SK-N-SH treated with all-trans-retinoic acid at 6 μM for 48 hours (cell line): Measurements from ENCODE around the gene PTGES3L.

Source experiments
- ARNTL ChIP-seq: fragments of 450-650 bp; formaldehyde crosslinking; IDR thresholded peaks from 2 replicates; pipeline ENCODE4 v1.5.0; 2020; ENCODE audit warnings: low read depth, mild to moderate bottlenecking, moderate library complexity, borderline replicate concordance
- CREB5 ChIP-seq: fragments of 250-450 bp; sonication (Bioruptor Pico); IDR thresholded peaks from 2 replicates; pipeline ENCODE4 v1.5.1; 2020; ENCODE audit warnings: low read depth, mild to moderate bottlenecking, moderate library complexity
- CSRNP3 ChIP-seq: fragments of 250-450 bp; sonication (Bioruptor Pico); IDR thresholded peaks from 2 replicates; pipeline ENCODE4 v1.5.1; 2021; ENCODE audit warnings: mild to moderate bottlenecking, moderate library complexity
- ISL1 ChIP-seq: fragments of 250-450 bp; sonication (Bioruptor Pico); IDR thresholded peaks from 2 replicates; pipeline ENCODE4 v2.1.2; 2022; ENCODE audit warnings: mild to moderate bottlenecking, moderate library complexity
- OSR1 ChIP-seq: fragments of 250-450 bp; sonication (Bioruptor Pico); IDR thresholded peaks from 2 replicates; pipeline ENCODE4 v1.8.0; 2022; ENCODE audit warnings: moderate library complexity, mild to moderate bottlenecking, inconsistent platforms
- PATZ1 ChIP-seq: fragments of 250-450 bp; sonication (Bioruptor Pico); IDR thresholded peaks from 2 replicates; pipeline ENCODE4 v1.8.0; 2020; ENCODE audit warnings: mild to moderate bottlenecking, moderate library complexity, borderline replicate concordance
- PPARA ChIP-seq: fragments of 250-450 bp; sonication (Bioruptor Pico); IDR thresholded peaks from 2 replicates; pipeline ENCODE4 v1.5.0; 2020; ENCODE audit warnings: mild to moderate bottlenecking, borderline replicate concordance
- TCF4 ChIP-seq: fragments of 250-450 bp; sonication (Bioruptor Pico); IDR thresholded peaks from 2 replicates; pipeline ENCODE4 v1.8.0; 2021; ENCODE audit warnings: mild to moderate bottlenecking, moderate library complexity, borderline replicate concordance
- TOX ChIP-seq: fragments of 250-450 bp; sonication (Bioruptor Pico); IDR thresholded peaks from 2 replicates; pipeline ENCODE4 v1.8.0; 2021; ENCODE audit warnings: mild to moderate bottlenecking, moderate library complexity, borderline replicate concordance
- TSHZ2 ChIP-seq: fragments of 250-450 bp; sonication (Bioruptor Pico); IDR thresholded peaks from 2 replicates; pipeline ENCODE4 v1.5.0; 2020; ENCODE audit warnings: mild to moderate bottlenecking, moderate library complexity
- ZFP3 ChIP-seq: fragments of 250-450 bp; sonication (Bioruptor Pico); IDR thresholded peaks from 2 replicates; pipeline ENCODE4 v1.5.0; 2020; ENCODE audit warnings: mild to moderate bottlenecking, moderate library complexity
- ZNF8 ChIP-seq: fragments of 450-650 bp; formaldehyde crosslinking; IDR thresholded peaks from 2 replicates; pipeline ENCODE4 v1.5.0; 2020; ENCODE audit warnings: mild to moderate bottlenecking, moderate library complexity

- no peak for TF ChIP-seq ARNTL (CRISPR knock-in tag)
- TF ChIP-seq PPARA (CRISPR knock-in tag), result no peak
- no peak for TF ChIP-seq OSR1 (CRISPR knock-in tag)
- TF ChIP-seq ZNF8 (CRISPR knock-in tag), result no peak
- TF ChIP-seq PATZ1 (CRISPR knock-in tag), result no peak
- TF ChIP-seq TOX (CRISPR knock-in tag), result no peak
- no peak for TF ChIP-seq CREB5 (CRISPR knock-in tag)
- no peak for TF ChIP-seq ISL1 (CRISPR knock-in tag)
- no peak for TF ChIP-seq TSHZ2 (CRISPR knock-in tag)
- TF ChIP-seq TCF4 (CRISPR knock-in tag), result no peak
- no peak for TF ChIP-seq ZFP3 (CRISPR knock-in tag)
- no peak for TF ChIP-seq CSRNP3 (CRISPR knock-in tag)
Observed at GRCh38 chr17:42946812-42947211, 33.1 kb downstream of the PTGES3L start.
